ENCODE measurements around the gene C5AR1. TPM values are rescaled to one million over a fixed set of nuclear protein-coding genes. Genes with fewer than 3 reads are reported as not detected.
"Not testable (repeated sequence)": the region's sequence is repeated elsewhere in the genome, so short reads cannot be mapped to it uniquely, and the experiment has no call there.

Gene C5AR1
- total RNA-seq, 1 donor from 2014 or later = 0.48 TPM

DNA sequence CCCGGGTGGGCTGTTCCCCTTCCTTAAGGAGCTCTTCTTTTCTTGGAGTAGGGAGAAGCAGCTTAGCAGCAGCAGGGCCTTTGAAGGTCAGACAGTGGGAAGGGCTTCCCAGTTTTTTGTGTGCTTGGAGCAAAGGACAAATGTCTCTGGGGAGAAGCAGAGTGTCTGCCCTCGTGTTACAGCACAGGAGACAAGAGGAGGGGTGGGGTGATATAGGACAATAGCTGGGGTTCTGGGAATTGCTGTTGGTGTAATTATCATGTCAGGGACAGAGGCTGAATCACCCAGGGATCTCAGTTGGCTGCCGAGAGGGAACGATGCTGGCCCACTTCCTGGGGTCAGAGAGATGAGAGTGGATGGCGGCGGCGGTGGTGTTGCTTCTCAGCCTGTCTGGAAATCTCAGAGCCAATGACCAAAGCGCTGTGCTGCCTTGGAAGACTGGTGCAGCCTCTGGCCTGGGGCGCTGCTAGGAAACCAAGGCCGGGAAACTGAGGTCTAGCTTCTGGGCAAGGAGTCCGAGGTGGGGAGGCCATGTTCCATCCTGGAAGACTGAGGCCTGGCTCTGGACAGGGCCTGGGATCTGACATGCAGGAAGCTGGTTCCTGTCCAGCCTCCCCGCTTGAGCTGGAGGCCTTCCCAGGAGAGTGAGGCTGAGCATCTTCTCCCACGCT is 33.7 kb upstream of the C5AR1 start:
- H3K27ac Mint-ChIP-seq (ENCODE audit: unreplicated experiment) = peak overlapping the region; percentile 75
- DNase-seq (ENCODE audit: extremely low spot score, unreplicated experiment) = no peak
- TF ChIP-seq, protein P1, sequence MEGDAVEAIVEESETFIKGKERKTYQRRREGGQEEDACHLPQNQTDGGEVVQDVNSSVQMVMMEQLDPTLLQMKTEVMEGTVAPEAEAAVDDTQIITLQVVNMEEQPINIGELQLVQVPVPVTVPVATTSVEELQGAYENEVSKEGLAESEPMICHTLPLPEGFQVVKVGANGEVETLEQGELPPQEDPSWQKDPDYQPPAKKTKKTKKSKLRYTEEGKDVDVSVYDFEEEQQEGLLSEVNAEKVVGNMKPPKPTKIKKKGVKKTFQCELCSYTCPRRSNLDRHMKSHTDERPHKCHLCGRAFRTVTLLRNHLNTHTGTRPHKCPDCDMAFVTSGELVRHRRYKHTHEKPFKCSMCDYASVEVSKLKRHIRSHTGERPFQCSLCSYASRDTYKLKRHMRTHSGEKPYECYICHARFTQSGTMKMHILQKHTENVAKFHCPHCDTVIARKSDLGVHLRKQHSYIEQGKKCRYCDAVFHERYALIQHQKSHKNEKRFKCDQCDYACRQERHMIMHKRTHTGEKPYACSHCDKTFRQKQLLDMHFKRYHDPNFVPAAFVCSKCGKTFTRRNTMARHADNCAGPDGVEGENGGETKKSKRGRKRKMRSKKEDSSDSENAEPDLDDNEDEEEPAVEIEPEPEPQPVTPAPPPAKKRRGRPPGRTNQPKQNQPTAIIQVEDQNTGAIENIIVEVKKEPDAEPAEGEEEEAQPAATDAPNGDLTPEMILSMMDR (IDR thresholded peaks at IDR 0.05) = no peak
- peaks cover 3% of the 10 kb centered on the region for H3K36me3 Mint-ChIP-seq (ENCODE audit: unreplicated experiment)
- H3K4me3 Mint-ChIP-seq (ENCODE audit: unreplicated experiment) = peak overlapping the region; percentile 71
- H3K9me3 Mint-ChIP-seq (ENCODE audit: unreplicated experiment) = no peaks in the 10 kb centered on the region
- no peaks in the 10 kb centered on the region for H3K27me3 Mint-ChIP-seq (ENCODE audit: unreplicated experiment)
- H3K4me1 Mint-ChIP-seq (ENCODE audit: unreplicated experiment) = peaks cover 31% of the 10 kb centered on the region

- H3K9me3 Mint-ChIP-seq (ENCODE audit: unreplicated experiment); H3K27ac Mint-ChIP-seq (ENCODE audit: unreplicated experiment); H3K4me3 Mint-ChIP-seq (ENCODE audit: unreplicated experiment); DNase-seq (ENCODE audit: extremely low spot score, unreplicated experiment); H3K36me3 Mint-ChIP-seq (ENCODE audit: unreplicated experiment); H3K27me3 Mint-ChIP-seq (ENCODE audit: unreplicated experiment): not testable (repeated sequence)
- peaks cover 33% of the 10 kb centered on the region for H3K4me1 Mint-ChIP-seq (ENCODE audit: unreplicated experiment)
These were observed 33.1 kb upstream of the C5AR1 start for GRCh38 chr19:47276513-47276912.

- Mint-ChIP-seq H3K9me3 (ENCODE audit: unreplicated experiment) (no peaks in the 10 kb centered on the region), H3K36me3 (ENCODE audit: unreplicated experiment) (no peaks in the 10 kb centered on the region), H3K27ac (ENCODE audit: unreplicated experiment) (no peak overlapping the region), H3K4me3 (ENCODE audit: unreplicated experiment) (no peak overlapping the region), H3K4me1 (ENCODE audit: unreplicated experiment) (peaks cover 22% of the 10 kb centered on the region), H3K27me3 (ENCODE audit: unreplicated experiment) (no peaks in the 10 kb centered on the region)
- no peak for DNase-seq (ENCODE audit: extremely low spot score, unreplicated experiment)
- TF ChIP-seq, protein P1 (IDR thresholded peaks at IDR 0.05) = peak; percentile 50
These were observed 29.4 kb upstream of the C5AR1 start for GRCh38 chr19:47280183-47280797.

- Mint-ChIP-seq H3K27ac (ENCODE audit: unreplicated experiment) (no peak overlapping the region), H3K4me1 (ENCODE audit: unreplicated experiment) (peaks cover 11% of the 10 kb centered on the region), H3K4me3 (ENCODE audit: unreplicated experiment) (no peak overlapping the region), H3K9me3 (ENCODE audit: unreplicated experiment) (no peaks in the 10 kb centered on the region), H3K27me3 (ENCODE audit: unreplicated experiment) (no peaks in the 10 kb centered on the region), H3K36me3 (ENCODE audit: unreplicated experiment) (no peaks in the 10 kb centered on the region)
- TF ChIP-seq, protein P1 (IDR thresholded peaks at IDR 0.05) = no peak
- DNase-seq (ENCODE audit: extremely low spot score, unreplicated experiment) = no peak
These were observed 26.1 kb upstream of the C5AR1 start for GRCh38 chr19:47283405-47284059.

GRCh38 chr19:47284324-47284899 is 25.2 kb upstream of the C5AR1 start:
- no peaks in the 10 kb centered on the region for H3K9me3 Mint-ChIP-seq (ENCODE audit: unreplicated experiment)
- DNase-seq (ENCODE audit: extremely low spot score, unreplicated experiment) = no peak
- H3K27ac Mint-ChIP-seq (ENCODE audit: unreplicated experiment) = no peak overlapping the region
- TF ChIP-seq, protein P1 (IDR thresholded peaks at IDR 0.05) = peak; percentile 76
- no peak overlapping the region for H3K4me3 Mint-ChIP-seq (ENCODE audit: unreplicated experiment)
- H3K27me3 Mint-ChIP-seq (ENCODE audit: unreplicated experiment) = no peaks in the 10 kb centered on the region
- H3K36me3 Mint-ChIP-seq (ENCODE audit: unreplicated experiment) = no peaks in the 10 kb centered on the region
- peaks cover 18% of the 10 kb centered on the region for H3K4me1 Mint-ChIP-seq (ENCODE audit: unreplicated experiment)

All from osteocyte (in vitro differentiated cells).